ENCODE results near the gene PIKFYVE. TPM values are rescaled to one million over a fixed set of nuclear protein-coding genes. Genes with fewer than 3 reads are reported as not detected.

PIKFYVE gene
- total and polyA plus RNA-seq, 10 of the 15 experiments (the other 5 are each of a cell fraction or from before 2014, with no cell fraction given), result 5.2 to 41.7 (median 19.6) TPM

GRCh38 chr2:208360259-208361076, 94.4 kb downstream of the PIKFYVE start:
- POLR2A ChIA-PET, result interaction anchor here (0.6 kb wide), 1 partner anchor 16 kb away, joined by 4 read pairs; no protein-coding TSS in a partner anchor
- intact Hi-C loops (cut with micrococcal nuclease; ENCODE audit: unreplicated experiment), result loop anchor here (5.0 kb wide), 1 partner anchor 93 kb away; the partner anchor contains the start of gene PIKFYVE

More at GRCh38 chr2:208360259-208361076, 94.4 kb downstream of the PIKFYVE start:
- no peak overlapping the region for H3K4me3 ChIP-seq
- TF ChIP-seq BACH1 (IDR thresholded peaks at IDR 0.05; ENCODE audit: borderline replicate concordance) (no peak), CHD4 (IDR thresholded peaks at IDR 0.05) (no peak), CTCF (IDR thresholded peaks at IDR 0.05 in 2 of 3, conservative IDR thresholded peaks at IDR 0.05 in 1 of 3; ENCODE audit: control insufficient read depth in 2 of 3, extremely low read depth in 1 of 3, insufficient read depth in 1 of 3, low read depth in 3 of 3, low read length in 3 of 3) (no peak), BCL11A (IDR thresholded peaks at IDR 0.05; ENCODE audit: low read depth, low read length) (no peak), SUZ12 (IDR thresholded peaks at IDR 0.05; ENCODE audit: unreplicated experiment) (no peak), WRNIP1 (IDR thresholded peaks at IDR 0.05; ENCODE audit: borderline replicate concordance, low read depth, low read length) (no peak), MEF2B (IDR thresholded peaks at IDR 0.05; ENCODE audit: partially characterized antibody, poor library complexity, severe bottlenecking) (no peak), EP300 (IDR thresholded peaks at IDR 0.05; ENCODE audit: borderline replicate concordance in 1 of 2, control insufficient read depth in 1 of 2, low read depth in 2 of 2, low read length in 2 of 2) (no peak), ATF3 (IDR thresholded peaks at IDR 0.05; ENCODE audit: borderline replicate concordance, extremely low read depth, low read depth, low read length) (no peak)
- TF ChIP-seq, protein P1, sequence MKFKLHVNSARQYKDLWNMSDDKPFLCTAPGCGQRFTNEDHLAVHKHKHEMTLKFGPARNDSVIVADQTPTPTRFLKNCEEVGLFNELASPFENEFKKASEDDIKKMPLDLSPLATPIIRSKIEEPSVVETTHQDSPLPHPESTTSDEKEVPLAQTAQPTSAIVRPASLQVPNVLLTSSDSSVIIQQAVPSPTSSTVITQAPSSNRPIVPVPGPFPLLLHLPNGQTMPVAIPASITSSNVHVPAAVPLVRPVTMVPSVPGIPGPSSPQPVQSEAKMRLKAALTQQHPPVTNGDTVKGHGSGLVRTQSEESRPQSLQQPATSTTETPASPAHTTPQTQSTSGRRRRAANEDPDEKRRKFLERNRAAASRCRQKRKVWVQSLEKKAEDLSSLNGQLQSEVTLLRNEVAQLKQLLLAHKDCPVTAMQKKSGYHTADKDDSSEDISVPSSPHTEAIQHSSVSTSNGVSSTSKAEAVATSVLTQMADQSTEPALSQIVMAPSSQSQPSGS (IDR thresholded peaks at IDR 0.05; ENCODE audit: low read length), result no peak
- TF ChIP-seq, protein P2, sequence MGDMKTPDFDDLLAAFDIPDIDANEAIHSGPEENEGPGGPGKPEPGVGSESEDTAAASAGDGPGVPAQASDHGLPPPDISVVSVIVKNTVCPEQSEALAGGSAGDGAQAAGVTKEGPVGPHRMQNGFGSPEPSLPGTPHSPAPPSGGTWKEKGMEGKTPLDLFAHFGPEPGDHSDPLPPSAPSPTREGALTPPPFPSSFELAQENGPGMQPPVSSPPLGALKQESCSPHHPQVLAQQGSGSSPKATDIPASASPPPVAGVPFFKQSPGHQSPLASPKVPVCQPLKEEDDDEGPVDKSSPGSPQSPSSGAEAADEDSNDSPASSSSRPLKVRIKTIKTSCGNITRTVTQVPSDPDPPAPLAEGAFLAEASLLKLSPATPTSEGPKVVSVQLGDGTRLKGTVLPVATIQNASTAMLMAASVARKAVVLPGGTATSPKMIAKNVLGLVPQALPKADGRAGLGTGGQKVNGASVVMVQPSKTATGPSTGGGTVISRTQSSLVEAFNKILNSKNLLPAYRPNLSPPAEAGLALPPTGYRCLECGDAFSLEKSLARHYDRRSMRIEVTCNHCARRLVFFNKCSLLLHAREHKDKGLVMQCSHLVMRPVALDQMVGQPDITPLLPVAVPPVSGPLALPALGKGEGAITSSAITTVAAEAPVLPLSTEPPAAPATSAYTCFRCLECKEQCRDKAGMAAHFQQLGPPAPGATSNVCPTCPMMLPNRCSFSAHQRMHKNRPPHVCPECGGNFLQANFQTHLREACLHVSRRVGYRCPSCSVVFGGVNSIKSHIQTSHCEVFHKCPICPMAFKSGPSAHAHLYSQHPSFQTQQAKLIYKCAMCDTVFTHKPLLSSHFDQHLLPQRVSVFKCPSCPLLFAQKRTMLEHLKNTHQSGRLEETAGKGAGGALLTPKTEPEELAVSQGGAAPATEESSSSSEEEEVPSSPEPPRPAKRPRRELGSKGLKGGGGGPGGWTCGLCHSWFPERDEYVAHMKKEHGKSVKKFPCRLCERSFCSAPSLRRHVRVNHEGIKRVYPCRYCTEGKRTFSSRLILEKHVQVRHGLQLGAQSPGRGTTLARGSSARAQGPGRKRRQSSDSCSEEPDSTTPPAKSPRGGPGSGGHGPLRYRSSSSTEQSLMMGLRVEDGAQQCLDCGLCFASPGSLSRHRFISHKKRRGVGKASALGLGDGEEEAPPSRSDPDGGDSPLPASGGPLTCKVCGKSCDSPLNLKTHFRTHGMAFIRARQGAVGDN (IDR thresholded peaks at IDR 0.05), result no peak
- no peak overlapping the region for H2AFZ ChIP-seq (ENCODE audit: control insufficient read depth, low read depth, low read length)
- CTCF ChIA-PET, result no interaction called here
- H3K4me1 ChIP-seq (ENCODE audit: control insufficient read depth, insufficient read depth, low read length), result no peaks in the 10 kb centered on the region
- FAIRE-seq (no peak), DNase-seq (ENCODE audit: low read depth, low spot score) (no peak), ATAC-seq (no peak)
- no peaks in the 10 kb centered on the region for H4K20me1 ChIP-seq (ENCODE audit: control insufficient read depth, insufficient read depth)
- no peak overlapping the region for H3K9ac ChIP-seq (ENCODE audit: control insufficient read depth, insufficient read depth, low read length)
- in situ Hi-C loops (cut with MboI), result no loop called here
- SMC1A ChIA-PET (ENCODE audit: uncharacterized antibody, unreplicated experiment), result no interaction called here
- no peaks in the 10 kb centered on the region for H3K27me3 ChIP-seq (replicated peaks in 1 of 2; ENCODE audit: control insufficient read depth in 2 of 2, insufficient read depth in 2 of 2, low read length in 1 of 2)
- WGBS (ENCODE audit: insufficient coverage, insufficient replicate concordance, low lambda C conversion rate, missing lambda C conversion rate), result 94% methylated on average over 46 of the region's 48 CpGs
- H3K36me3 ChIP-seq (ENCODE audit: control insufficient read depth in 2 of 2, insufficient read depth in 2 of 2, low read length in 1 of 2), result peaks cover 0 to 14% of the 10 kb centered on the region in 2 experiments; a peak in 2 of 4 replicates
- no peak overlapping the region for H3K27ac ChIP-seq (ENCODE audit: control insufficient read depth, insufficient read depth)
- RAD21 ChIA-PET (ENCODE audit: unreplicated experiment), result no interaction called here
- no peaks in the 10 kb centered on the region for H3K79me2 ChIP-seq (ENCODE audit: control insufficient read depth, insufficient read depth, low read length)
- BruUV-seq (replicated peaks), result no TSS peak
- H3K4me2 ChIP-seq (ENCODE audit: control insufficient read depth, insufficient read depth), result no peak overlapping the region
- peaks cover 3% of the 10 kb centered on the region; the same call in 2 of the 3 replicates for H3K9me3 ChIP-seq (replicated peaks; ENCODE audit: control insufficient read depth, insufficient read depth, low read length)

Measured in GM12878 (cell line).